ENCODE measurements around the gene SF1.

SF1 gene

DNA sequence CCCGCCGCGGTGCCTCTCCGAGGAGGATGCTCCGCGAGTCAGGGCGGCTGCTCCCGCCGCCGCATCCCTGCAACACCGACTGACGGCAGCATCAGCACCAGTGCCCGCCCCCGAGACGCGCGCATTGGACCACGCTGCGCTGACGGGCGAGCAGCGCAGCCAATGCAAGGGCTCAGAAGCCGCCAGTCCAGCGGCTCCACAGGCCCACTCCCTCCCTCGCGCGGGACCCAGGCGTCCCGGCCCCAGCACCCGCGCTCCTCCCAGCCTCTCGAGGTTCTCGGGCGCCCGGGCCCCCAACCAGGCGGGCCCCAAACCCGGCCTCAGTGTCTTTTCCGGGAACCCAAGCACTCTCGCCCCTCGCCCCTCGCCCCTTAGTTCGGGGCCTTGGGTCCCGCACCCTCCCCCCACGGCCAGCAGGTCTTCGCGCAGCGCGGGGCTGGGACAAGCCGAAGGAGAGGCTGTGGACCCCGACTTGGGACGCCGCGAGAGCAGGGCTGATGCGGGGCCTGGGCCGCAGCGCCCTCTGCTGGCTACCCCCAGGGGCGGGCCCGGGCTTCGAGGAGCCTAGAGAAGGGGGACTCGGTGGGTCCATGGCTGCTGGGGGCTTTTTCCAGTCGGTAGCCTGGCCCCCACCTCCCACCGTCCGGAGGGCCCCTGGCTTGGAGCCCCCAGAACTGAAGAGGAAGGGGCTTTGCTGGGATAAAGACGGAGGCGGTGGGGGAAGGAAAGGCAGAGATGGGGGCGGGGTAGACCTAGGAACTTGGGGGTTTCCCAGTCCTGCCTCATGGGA lies 55.0 kb downstream of the SF1 start, which contains the start of gene NRXN2:
Gene NRXN2, minus strand, starts transcription at position 81 of the 790 bp plus-strand sequence. CDS start 9,498 bp downstream, outside the sequence.
- DNase-seq, result peak; percentile 3

- DNase-seq, result no peak
These were observed 55.9 kb downstream of the SF1 start for GRCh38 chr11:64722141-64723065.

- DNase-seq, result no peak
These were observed 57.0 kb downstream of the SF1 start for GRCh38 chr11:64721359-64721699.

- no peak for DNase-seq
These were observed 57.5 kb downstream of the SF1 start for GRCh38 chr11:64720640-64721358.

DNA sequence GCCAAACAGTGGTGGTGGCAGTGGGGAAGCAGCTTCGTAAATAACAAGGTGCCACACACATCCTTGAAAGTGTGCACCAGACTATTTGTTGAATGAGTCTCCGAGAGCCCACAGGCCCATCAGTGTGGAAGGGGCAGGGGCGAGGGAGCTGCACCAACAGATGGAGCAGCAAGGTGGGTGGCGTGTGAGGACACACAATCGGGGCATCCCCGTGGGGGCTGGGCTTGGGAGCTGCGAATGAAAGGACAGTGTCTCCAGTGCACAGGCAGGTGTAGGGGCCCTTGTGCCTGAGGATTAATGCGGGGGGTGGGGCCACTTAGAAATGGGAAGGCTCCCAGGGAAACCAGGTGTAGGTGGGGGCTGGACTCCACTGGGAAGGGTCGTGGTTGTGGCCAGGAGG lies 58.2 kb downstream of the SF1 start:
- no peak for DNase-seq

- DNase-seq, result no peak
These were observed 58.9 kb downstream of the SF1 start for GRCh38 chr11:64719406-64719805.

GRCh38 chr11:64718780-64719124 lies 59.6 kb downstream of the SF1 start:
- no peak for DNase-seq

DNA sequence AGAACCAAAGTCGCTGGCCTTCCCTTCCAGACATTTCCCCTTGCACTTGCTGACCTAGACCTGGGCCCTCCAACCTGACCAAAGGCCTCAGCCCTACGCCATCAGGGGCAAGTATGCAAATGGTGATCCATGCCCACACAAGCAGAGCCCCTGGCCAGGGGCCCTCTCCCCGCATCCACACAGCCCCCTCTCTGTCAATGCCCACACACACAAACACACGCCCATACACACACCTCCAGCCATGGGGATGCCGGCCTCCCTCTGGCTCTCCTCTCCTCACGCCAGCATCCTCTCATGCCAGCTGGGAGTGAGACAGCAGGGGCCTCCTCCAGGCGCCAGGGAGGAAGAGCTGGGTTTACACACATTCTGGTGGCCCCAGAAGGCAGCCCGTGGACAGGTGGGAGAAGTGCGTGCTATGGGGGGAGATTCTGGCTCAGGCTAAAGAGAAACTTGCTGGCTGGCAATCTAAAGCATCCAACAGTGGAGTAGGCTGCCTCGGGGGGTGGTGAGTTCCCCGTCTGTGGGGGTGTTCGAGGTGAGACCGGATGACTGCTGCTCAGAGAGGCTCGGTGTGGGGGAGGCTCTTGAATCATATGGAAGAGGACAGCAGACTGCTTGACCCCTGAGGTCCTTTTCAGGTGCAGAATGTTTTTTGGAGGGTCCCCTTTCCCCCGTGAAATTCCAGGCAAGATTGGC lies 60.1 kb downstream of the SF1 start:
- no peak for DNase-seq

GRCh38 chr11:64717268-64717578 lies 61.1 kb downstream of the SF1 start:
- no peak for DNase-seq

DNA sequence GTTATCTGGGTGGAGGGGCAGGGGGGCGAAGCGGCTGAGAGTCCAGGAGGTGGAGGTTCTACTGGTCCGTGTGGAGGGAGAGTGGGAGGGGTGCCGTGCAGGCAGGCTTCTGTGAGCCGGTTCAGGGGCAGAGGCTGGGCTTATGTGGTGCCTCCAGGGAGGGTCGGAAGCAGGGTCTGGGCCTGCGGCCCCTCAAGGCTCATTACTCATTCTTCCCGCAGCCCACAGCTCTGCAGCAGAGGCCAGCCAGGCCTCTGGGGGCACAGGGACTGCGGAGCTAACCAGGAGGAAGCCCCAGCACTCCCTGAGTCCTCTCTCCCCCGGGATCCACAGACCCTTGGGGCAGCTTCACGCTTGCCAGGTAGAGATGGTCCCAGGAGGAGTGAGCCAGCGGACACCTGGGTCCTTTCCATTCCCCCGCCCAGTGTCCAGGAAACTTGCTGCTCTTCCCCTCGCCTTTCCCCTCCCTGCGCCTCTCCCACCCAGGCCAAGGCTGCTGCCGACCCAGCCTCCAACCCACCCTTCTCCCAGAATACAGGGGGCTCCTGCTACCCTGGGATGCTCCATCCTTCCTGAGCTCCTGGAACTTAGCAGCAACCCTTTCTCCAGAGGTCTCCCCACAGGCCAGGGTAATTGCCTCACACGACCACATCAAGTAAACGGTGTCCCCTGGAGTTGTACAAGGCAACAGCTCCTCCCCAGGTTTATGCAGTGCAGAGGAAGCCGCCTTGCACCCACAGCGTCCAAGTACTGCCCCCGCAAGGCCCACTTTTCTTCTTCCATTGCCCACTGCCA lies 61.7 kb downstream of the SF1 start:
- no peak for DNase-seq

DNA sequence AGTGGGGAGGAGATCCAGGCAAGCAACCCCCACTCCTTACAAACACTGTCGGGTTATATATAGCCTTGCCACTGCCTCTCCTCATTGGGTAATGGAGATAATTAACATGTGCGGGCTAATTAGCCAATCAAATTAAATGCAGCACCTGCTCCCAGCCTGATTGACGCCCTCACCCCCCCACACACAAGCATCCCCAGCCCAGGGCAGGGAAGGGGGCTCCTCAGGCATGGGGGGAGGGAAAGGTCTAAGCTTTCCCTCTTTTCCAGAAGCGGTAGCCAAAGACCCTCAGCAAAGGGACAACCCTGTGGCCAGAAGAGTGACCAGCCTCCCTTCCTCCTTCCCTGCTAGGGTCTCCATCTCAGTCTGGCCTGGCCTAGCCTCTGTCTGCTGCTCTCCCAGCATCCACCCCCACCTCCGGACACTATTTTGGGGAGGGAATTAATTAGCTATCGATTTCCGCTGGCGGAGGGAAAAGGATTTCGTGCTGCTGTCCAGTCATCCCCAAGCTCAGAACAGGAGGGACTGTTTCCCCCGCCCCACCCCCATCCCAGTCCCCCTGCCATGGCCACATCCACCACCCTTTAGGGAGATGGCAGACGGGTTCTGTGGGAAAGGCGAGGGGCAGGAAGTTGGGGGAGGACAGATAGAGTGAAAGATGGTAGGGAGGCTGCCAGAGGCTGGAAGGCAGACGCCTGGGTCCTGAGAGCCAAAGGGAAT lies 62.4 kb downstream of the SF1 start:
- DNase-seq, result no peak

DNA sequence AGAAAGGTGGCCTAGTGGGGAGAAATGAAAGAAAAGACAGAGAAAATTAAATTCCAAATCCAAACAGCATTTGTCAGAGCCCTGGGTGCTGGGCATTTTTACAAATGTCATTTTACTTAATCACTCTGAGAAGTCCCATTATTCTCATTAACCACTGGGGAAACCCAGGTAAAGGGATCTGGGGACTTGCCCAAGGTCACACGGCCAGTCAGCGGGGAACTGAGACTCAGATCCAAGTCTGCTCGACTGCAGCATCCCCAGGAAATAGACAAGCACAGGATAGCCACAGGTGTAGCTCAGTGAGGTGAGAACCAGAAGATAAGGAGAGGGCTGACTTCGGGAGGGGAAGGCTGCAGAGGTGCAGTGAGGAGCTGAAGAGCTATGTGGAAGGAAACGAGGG lies 63.2 kb downstream of the SF1 start:
- DNase-seq, result no peak

DNA sequence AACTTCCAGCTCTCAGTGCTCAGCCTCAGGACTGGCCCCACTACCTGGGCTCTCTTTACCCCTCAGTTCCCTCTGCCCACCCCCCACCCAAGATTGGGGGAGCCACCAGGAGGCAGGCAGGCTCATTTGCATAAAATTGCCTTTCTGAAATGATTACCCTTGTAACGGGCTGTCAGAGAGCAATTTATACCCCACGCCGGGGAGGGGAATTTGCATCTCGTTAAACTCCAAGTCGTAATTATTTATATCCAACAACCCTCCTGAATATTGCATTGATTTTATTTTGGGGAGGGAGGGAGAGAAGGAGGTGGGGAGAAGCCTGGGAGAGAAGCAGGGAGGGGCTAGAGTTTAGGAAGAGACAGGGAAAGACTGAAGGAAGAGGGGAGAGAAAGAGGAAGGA lies 63.7 kb downstream of the SF1 start:
- DNase-seq, result no peak

Data from GOT3 (cell line).